Measurements from ENCODE around the gene PLCD1. TPM values are rescaled to one million over a fixed set of nuclear protein-coding genes. Genes with fewer than 3 reads are reported as not detected.
"Not testable (repeated sequence)": the region's sequence is repeated elsewhere in the genome, so short reads cannot be mapped to it uniquely, and the experiment has no call there.

PLCD1 gene
- total and polyA plus RNA-seq, 2 experiments from 2014 or later, result 21.0 to 29.1 TPM

GRCh38 chr3:38059591-38059990, 30.1 kb upstream of the PLCD1 start:
- no peak overlapping the region for H3K27ac ChIP-seq
- H3K36me3 ChIP-seq, result no peaks in the 10 kb centered on the region
- no peaks in the 10 kb centered on the region for H3K9me3 ChIP-seq (ENCODE audit: low read depth)
- TF ChIP-seq CTCF (IDR thresholded peaks at IDR 0.05; ENCODE audit: low read depth, low read length), result no peak
- no peaks in the 10 kb centered on the region for H3K4me1 ChIP-seq (ENCODE audit: low read depth)
- H3K27me3 ChIP-seq, result no peaks in the 10 kb centered on the region
- no peak overlapping the region for H3K4me3 ChIP-seq
- DNase-seq (ENCODE audit: low read depth in 1 of 2, low spot score in 1 of 2), result no peak

- H3K9me3 ChIP-seq (ENCODE audit: low read depth), result no peaks in the 10 kb centered on the region
- H3K27ac ChIP-seq, result no peak overlapping the region
- no peak for DNase-seq (ENCODE audit: low read depth in 1 of 2, low spot score in 1 of 2)
- TF ChIP-seq CTCF (IDR thresholded peaks at IDR 0.05; ENCODE audit: low read depth, low read length), result no peak
- no peak overlapping the region for H3K4me3 ChIP-seq
- H3K4me1 ChIP-seq (ENCODE audit: low read depth), result no peaks in the 10 kb centered on the region
- no peaks in the 10 kb centered on the region for H3K27me3 ChIP-seq
- no peaks in the 10 kb centered on the region for H3K36me3 ChIP-seq
These were observed 29.7 kb upstream of the PLCD1 start for GRCh38 chr3:38059148-38059547.

GRCh38 chr3:38054499-38055001, 25.1 kb upstream of the PLCD1 start:
- no peaks in the 10 kb centered on the region for H3K4me1 ChIP-seq (ENCODE audit: low read depth)
- no peak for TF ChIP-seq CTCF (IDR thresholded peaks at IDR 0.05; ENCODE audit: low read depth, low read length)

GRCh38 chr3:38053813-38054498, 24.5 kb upstream of the PLCD1 start:
- H3K4me3 ChIP-seq; DNase-seq (ENCODE audit: low read depth in 1 of 2, low spot score in 1 of 2); H3K27me3 ChIP-seq; H3K9me3 ChIP-seq (ENCODE audit: low read depth); H3K4me1 ChIP-seq (ENCODE audit: low read depth); H3K36me3 ChIP-seq; H3K27ac ChIP-seq: not testable (repeated sequence)

More at GRCh38 chr3:38054499-38055001, 25.1 kb upstream of the PLCD1 start:
- H3K27ac ChIP-seq, result no peak overlapping the region
- no peak for DNase-seq (ENCODE audit: low read depth in 1 of 2, low spot score in 1 of 2)
- H3K9me3 ChIP-seq (ENCODE audit: low read depth), result no peaks in the 10 kb centered on the region
- H3K27me3 ChIP-seq, result no peaks in the 10 kb centered on the region
- no peaks in the 10 kb centered on the region for H3K36me3 ChIP-seq
- no peak overlapping the region for H3K4me3 ChIP-seq

- not testable (repeated sequence) for H3K4me3 ChIP-seq; H3K4me1 ChIP-seq (ENCODE audit: low read depth); H3K9me3 ChIP-seq (ENCODE audit: low read depth); H3K36me3 ChIP-seq; H3K27me3 ChIP-seq; DNase-seq (ENCODE audit: low read depth in 1 of 2, low spot score in 1 of 2); H3K27ac ChIP-seq
These were observed 23.8 kb upstream of the PLCD1 start for GRCh38 chr3:38053286-38053685.

GRCh38 chr3:38051131-38051530, 21.7 kb upstream of the PLCD1 start:
- H3K27me3 ChIP-seq, result no peaks in the 10 kb centered on the region
- no peak for DNase-seq (ENCODE audit: low read depth in 1 of 2, low spot score in 1 of 2)
- no peak for TF ChIP-seq CTCF (IDR thresholded peaks at IDR 0.05; ENCODE audit: low read depth, low read length)
- no peaks in the 10 kb centered on the region for H3K9me3 ChIP-seq (ENCODE audit: low read depth)
- no peak overlapping the region for H3K4me3 ChIP-seq
- H3K4me1 ChIP-seq (ENCODE audit: low read depth), result no peaks in the 10 kb centered on the region
- no peaks in the 10 kb centered on the region for H3K36me3 ChIP-seq
- no peak overlapping the region for H3K27ac ChIP-seq

Measured in cardiac muscle cell (in vitro differentiated cells and primary cell).